Measurements from ENCODE around the gene IQCE.

The IQCE gene

GRCh38 chr7:2651336-2651735 lies 92.6 kb downstream of the IQCE start:
- no peak for DNase-seq

GRCh38 chr7:2651847-2652735 lies 93.3 kb downstream of the IQCE start:
- no peak for DNase-seq

- DNase-seq, result no peak
Observed at GRCh38 chr7:2652736-2653060, 93.9 kb downstream of the IQCE start.

GRCh38 chr7:2654059-2654458 lies 95.3 kb downstream of the IQCE start:
- no peak for DNase-seq

GRCh38 chr7:2655870-2656614 lies 97.3 kb downstream of the IQCE start:
- DNase-seq, result no peak

- no peak for DNase-seq
Observed at GRCh38 chr7:2657208-2657607, 98.4 kb downstream of the IQCE start.

GRCh38 chr7:2657920-2658671 lies 99.3 kb downstream of the IQCE start:
- no peak for DNase-seq

- DNase-seq, result no peak
Observed at GRCh38 chr7:2658941-2659340, 100.2 kb downstream of the IQCE start.

GRCh38 chr7:2659556-2660358 lies 101.0 kb downstream of the IQCE start:
- no peak for DNase-seq

GRCh38 chr7:2660359-2661095 lies 101.7 kb downstream of the IQCE start:
- no peak for DNase-seq

- no peak for DNase-seq
Observed at GRCh38 chr7:2661096-2661449, 102.3 kb downstream of the IQCE start.

- no peak for DNase-seq
Observed at GRCh38 chr7:2661602-2662272, 103.0 kb downstream of the IQCE start.

- DNase-seq, result no peak
Observed at GRCh38 chr7:2662273-2663120, 103.7 kb downstream of the IQCE start.

- peak; percentile 76 for DNase-seq
Observed at GRCh38 chr7:2663121-2663886, 104.5 kb downstream of the IQCE start.

GRCh38 chr7:2663960-2664359 lies 105.2 kb downstream of the IQCE start:
- DNase-seq, result no peak

All from right hindlimb (tissue), 1 donor.